GM19463 (cell line): Measurements from ENCODE around the gene TKFC.

Experiments
- ATAC-seq: cut with Tn5 transposase; IDR thresholded peaks from one replicate; pipeline ENCODE4 v1.9.1; 2021; ENCODE audit warnings: mild to moderate bottlenecking, moderate library complexity; ENCODE audit not compliant: unreplicated experiment

The TKFC gene

DNA sequence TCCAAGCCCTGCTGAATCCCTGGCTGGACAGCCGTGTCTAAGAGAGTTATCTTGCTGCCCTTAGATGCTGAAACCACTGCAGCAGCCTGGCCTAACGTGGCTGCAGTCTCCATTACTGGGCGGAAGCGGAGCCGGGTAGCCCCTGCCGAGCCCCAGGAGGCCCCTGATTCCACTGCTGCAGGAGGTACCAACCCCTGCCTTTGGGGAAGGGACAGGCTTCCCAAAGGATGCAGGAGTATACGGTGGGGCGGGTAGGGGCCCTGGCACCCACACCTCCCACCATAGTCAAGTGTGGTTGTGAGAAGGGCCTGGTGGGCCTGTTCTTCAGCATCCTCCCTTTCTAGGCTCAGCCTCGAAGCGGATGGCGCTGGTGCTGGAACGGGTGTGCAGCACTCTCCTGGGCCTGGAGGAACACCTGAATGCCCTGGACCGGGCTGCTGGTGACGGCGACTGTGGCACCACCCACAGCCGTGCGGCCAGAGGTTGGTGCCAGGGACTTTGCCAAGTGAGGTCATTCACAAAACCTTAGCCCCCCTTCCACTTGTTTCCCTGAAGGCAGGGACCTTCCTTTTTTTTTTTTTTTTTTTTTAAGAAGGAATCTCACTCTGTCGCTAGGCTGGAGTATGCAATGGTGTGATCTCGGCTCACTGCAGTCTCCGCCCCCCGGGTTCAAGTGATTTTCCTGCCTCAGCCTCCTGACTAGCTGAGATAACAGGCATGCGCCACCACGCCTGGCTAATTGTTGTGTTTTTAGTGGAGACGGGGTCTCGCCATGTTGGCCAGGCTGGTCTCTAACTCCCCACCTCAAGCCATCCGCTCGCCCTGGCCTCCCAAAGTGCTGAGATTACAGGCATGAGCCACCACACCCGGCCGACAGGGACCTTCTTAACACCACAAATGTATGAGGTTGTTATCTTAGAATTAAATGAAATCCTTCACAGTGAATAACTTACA lies 11.0 kb downstream of the TKFC start:
- ATAC-seq: no peak

DNA sequence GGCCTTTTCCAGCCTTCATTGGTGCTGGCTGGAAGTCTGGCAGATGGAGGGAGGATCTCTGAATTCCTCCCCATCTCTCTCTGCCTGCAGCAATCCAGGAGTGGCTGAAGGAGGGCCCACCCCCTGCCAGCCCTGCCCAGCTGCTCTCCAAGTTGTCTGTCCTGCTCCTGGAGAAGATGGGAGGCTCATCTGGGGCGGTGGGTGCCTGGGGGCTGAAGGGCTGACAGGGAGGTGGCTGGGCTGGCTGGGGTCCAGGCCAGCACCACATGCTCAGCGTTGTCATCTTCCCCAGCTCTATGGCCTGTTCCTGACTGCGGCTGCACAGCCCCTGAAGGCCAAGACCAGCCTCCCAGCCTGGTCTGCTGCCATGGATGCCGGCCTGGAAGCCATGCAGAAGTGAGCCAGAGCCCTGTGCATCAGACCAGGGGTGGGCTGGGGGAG lies 12.2 kb downstream of the TKFC start:
- no peak for ATAC-seq

DNA sequence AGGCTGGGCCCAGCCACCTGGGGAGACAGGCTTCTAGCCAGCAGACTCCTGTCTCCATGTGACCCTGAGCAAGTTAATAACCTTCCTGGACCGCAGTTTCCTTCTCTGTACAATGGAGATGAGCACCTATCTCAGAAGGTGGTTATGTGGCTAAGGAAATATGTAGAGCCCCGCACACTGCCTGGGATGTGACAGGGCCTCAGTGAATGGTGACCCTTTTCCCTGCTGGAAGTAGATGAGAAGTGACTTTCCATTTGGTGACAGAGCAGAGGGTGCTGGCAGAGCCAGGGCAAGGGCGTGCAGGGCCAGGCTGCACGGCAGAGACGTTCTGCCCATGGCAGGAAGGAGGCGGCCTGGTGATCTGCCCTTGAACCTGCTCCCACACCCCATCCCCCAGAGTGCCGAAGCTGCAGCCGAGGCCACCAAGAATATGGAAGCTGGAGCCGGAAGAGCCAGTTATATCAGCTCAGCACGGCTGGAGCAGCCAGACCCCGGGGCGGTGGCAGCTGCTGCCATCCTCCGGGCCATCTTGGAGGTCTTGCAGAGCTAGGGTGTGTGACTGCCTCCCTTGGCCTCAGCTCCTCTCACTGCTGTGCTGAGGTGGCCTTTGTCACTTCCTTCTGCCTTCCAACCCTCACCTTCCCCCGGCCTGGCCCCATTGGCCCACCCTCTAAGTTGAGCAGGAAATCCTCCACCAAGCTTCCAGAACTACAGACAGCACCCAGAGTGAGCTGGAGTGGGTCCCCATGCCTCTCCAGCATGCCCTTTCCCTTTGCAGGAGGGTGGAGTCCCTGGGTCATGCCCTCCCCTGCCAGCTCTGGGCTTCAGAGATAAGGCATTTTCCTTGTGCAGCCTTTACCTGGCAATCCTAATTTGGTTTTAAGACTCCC lies 13.2 kb downstream of the TKFC start:
- ATAC-seq: no peak

DNA sequence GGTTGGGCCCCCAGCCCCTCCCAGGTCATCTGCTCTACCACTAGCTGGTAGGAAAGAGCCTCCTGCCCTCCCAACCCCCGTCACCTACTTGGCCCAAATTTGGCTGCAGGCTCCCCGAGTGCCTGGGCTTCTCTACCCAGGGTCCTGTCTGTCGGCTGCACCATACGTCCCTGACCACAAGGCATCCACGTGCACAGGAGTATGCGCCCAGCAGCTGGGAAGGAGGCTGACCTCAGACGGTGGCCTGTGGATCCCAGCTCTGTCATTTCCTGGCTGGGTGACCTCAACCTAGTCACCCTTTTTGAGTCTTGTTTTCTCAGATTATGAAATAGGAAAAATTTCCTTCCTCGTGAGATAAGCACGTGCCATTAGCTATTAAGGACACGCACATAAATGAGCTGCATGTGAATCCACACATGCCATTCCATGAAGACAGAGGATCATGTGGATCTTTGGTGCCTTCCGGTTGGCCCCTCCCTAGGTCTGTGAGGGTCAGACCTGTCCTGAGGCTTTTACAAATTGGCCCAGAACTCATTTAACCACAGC lies 15.0 kb downstream of the TKFC start:
- no peak for ATAC-seq

DNA sequence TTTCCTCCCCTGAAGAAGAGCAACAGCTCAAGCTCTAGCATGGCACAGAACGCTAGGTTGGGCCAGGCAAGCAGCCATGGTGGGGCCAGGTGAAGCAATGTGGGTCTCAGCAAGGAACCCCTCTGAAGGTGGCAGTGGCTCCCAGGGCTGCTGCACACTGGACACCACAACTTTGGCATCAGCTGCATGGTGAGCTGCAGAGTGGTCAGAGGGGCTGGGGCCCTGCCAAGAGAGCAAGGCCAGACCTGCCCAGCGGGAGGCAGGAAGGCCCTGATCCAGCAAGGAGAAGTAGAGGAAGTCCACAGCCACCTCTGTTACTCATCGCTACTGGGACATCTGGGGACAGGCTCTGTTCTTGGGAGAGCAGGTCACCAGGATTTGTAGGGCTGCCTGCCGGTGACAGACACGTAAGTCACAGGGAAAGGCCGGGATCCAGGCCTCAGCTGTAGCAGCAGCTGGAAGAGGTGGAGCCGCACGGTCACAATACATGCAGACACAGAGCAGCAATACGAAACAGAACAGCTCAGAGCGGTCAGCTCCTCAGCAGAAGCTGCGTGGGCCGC lies 16.2 kb downstream of the TKFC start:
- no peak for ATAC-seq

DNA sequence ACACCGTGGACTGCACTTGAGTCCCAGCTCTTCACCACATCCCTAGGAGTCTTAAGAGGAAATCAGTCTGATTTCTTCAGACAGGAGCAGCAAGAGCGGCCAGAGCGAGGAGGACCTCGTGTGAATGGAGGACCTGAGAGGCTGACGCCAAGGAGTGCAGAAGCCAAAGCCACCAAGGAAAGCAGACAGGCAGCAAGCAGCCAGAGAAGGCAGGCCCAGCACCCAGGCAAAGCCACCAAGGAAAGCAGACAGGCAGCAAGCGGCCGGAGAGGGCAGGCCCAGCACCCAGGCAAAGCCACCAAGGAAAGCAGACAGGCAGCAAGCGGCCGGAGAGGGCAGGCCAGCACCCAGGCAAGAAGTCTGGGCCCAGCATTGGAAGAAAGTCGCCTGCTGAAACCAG lies 16.9 kb downstream of the TKFC start:
- ATAC-seq: no peak

DNA sequence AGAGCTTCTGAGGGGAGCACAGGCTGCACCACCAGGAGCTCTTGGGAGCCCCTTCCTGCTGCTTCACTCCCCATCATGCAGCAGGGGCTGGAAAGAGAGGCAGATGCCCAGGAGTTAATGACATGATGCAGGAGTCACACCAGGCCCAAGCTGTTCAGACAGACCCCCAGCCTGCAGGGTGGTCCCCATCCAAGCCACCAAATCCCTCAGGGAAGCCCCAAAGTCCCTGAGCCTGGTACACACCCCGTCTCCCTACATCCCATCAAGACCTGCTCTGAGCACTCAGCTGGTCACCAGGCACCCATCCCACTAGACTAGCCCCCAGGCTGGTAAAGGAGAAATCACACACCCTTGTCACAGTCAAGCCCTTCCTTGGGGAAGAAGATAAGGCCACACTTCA lies 17.3 kb downstream of the TKFC start:
- ATAC-seq: no peak

DNA sequence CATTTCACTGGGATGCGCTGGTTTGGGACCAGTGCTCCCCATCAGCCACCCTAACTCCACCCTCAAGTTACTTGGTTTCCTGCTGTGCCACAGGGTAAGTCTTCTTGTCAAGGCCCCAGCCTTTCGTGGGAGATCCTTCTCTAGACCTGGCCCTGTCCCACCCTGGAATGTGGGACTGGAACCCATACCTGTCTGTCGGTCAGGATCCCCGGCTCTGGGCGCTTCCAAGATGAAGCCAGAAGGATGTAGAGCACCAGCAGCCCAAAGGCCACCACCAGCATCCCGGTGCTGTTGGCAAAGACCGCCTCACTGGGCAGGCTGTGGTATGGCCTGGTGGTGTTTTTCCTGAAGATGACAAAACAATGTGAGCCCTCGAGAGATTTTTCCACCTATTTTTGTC lies 17.8 kb downstream of the TKFC start:
- no peak for ATAC-seq

DNA sequence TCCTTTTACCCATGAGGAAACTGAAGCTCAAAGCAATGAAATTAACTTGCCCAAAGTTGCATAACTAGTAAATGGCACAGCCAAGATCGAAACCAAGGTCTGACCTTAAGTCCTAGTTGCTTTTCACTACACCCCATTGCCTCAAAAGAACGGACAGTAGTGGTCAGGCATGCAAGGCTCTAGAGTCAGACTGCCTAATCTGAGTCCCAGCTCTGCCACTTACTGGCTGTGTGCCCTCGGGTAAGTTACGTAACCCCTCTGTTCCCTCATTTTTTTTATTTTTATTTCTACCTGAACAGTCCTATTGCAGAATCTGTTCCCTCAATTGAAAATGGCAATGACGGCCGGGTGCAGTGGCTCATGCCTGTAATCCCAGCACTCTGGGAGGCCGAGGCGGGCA lies 19.0 kb downstream of the TKFC start:
- no peak for ATAC-seq

DNA sequence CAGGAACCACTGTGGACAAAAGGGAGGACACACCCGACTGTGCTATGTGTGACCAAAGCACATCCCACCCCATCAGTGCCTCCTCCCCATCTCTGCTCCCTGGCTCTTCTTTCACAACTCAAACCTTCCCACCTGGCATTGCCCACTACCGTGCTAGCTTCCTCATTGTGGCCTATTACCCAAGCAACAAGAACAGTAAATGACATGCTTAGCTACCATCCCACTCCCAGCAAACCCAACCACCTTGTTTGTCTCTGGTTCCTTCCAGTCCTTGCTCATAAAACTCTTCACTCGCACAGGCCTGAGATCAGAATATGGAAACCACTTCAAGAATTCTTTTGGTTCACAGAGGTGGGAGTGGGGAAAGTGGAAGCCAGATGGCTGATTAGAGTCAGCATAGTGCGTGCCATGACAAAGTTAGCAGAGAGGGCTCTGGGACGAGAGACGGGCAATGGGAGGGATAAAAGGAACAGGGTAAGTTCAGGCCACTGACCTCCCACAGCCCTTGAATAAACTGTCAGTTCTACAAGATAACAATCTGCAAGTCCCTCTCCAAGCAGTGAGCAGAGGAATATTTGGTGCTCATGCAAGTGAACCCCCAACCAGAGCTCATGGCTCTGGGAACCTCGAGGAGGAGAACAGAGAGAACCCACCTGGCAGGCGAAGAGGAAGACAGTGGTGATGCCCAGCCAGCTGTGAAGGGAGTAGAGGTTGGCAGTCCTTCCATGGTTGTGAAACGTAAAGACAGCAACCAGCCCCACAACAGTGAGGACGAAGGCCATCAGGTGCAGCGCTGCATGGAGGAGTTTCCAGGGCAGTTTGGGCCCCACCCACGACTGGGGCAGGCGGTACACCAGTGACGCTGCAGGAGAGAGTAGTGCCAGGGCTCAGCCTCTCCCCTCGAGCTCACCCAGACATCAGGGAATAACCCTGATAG lies 20.4 kb downstream of the TKFC start:
- ATAC-seq: no peak

DNA sequence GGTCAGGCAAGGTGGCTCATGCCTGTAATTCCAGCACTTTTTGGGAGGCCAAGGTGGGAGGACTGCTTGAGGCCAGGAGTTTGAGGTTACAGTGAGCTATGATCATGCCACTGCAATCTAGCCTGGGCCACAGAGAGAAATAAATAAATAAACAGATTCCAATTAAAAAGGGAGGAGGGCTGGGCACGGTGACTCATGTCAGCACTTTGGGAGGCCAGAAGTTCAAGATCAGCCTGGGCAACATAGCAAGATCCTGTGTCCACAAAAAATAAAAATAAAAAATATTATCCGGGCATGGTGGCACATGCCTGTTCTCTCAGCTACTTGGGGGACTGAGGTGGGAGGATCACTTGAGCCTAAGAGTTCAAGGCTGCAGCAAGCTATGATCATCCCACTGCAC lies 21.2 kb downstream of the TKFC start:
- no peak for ATAC-seq

DNA sequence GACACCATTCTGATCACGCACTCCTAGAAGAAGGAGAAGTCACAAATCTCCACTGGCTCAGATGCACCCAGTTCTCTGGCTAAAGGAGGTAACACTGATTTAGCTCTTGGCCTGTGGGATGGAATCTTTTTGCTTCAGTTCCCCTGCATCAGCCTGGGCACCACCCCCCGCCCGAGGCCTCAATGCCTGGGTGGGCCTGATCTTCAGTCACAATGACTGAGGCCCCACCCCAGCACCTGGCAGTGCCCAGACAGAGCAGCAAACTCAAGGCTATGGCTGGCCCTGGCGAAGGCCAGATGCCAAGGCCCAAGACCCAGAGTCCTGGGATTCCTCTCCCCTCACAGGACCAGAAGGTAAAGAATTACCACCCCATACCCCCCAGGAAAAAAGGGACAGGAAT lies 23.7 kb downstream of the TKFC start:
- ATAC-seq: no peak

DNA sequence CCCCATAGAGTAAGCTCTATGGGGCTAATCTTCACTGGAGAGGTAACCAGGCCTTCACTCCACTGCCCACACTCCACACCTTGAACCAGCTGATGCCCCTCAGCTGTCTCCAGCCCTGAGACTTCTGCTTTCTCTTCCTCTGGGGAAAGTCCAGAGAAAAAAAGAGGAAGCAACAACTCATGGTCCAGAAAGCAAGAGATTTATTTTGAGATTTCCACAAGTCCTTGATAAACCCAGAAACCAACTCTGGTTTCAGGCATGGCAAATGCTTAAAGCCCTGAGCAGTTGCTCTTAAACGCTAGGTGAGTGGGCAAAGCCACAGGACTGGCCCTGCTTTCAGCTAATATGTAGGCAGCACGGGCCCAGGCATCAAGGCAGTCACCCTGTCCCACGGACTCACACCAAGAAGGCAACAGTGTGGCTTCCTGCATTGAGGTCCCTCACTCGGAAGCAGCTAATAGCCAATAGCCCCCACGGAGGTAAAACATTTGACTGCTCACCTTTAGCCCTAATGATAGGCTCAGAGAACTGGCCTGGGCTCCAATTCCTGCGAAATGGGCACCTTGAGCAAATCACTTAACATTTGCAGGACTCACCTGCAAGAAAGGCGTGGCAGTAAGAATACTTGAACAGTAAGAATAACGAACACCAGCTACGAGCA lies 24.3 kb downstream of the TKFC start:
- ATAC-seq: peak; percentile 44

DNA sequence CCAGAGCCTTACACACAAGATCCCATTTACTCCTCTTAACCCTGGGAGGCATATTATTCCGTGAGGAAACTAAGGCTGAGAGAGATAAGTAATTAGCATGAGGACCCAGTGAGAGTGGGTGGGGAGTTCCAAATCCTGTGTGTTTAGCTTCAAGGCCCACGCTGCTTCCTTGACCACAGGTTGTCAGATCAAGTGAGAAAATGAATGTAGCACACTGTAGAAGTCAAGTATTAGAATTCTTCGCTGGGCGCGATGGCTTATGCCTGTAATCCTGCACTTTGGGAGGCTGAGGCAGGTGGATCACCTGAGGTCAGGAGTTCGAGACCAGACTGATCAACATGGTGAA lies 24.8 kb downstream of the TKFC start:
- ATAC-seq: no peak

DNA sequence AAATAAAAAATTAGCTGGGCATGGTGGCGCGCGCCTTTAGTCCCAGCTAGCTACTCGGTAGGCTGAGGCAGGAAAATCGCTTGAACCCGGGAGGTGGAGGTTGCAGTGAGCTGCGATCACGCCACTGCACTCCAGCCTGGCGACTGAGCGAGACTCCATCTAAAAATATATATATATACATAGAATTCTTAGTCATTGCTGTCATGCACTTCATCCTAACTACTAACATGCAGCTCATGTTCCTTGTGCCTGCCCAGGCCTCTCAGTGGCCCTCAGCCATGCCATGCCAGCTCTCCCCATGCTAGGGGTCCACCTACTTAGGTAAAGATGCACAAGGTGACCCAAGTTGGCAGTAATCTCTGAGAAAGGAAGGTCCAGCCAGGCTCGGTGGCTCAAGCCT lies 25.5 kb downstream of the TKFC start:
- no peak for ATAC-seq

DNA sequence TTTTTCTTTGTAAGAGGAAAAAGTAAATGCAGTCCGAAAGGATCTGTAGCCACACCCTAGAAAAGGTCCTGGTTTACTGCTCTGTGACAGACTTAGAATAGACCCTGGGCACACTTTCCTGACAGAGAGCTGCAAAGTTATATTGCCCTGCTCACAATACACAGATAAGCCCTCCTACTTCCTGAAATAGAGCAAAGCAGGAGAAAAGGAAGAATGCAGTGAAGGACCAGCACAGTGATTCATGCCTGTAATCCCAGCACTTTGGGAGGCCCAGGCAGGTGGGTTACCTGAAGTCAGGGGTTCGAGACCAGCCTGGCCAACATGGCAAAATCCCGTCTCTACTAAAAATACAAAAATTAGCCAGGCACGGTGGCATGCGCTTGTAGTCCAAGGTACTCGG lies 26.5 kb downstream of the TKFC start:
- ATAC-seq: no peak

DNA sequence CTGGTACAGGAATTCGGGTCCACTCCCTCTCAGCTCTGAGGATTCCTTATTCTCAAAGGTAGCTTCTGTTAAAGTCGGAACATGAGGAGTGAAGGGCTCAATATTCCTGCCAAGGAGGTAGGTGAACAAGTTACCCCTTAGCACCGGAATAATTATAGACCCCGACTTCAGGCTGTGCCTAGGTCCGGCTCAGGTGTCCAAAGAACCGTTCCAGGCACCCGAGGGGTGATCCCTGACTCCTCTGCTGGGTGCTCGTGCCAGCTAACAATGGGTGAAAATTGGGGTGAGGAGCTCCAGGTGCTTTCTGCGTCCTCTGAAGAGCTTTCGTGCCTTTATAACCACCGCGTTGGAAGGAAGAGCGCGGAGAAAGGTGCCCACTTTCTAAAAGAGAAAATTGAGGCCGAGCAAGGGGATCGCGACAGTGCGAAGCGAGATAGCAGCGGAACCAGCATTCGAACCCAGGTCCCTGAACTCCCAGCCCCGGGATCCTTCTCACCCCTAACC lies 28.3 kb downstream of the TKFC start:
- no peak for ATAC-seq

DNA sequence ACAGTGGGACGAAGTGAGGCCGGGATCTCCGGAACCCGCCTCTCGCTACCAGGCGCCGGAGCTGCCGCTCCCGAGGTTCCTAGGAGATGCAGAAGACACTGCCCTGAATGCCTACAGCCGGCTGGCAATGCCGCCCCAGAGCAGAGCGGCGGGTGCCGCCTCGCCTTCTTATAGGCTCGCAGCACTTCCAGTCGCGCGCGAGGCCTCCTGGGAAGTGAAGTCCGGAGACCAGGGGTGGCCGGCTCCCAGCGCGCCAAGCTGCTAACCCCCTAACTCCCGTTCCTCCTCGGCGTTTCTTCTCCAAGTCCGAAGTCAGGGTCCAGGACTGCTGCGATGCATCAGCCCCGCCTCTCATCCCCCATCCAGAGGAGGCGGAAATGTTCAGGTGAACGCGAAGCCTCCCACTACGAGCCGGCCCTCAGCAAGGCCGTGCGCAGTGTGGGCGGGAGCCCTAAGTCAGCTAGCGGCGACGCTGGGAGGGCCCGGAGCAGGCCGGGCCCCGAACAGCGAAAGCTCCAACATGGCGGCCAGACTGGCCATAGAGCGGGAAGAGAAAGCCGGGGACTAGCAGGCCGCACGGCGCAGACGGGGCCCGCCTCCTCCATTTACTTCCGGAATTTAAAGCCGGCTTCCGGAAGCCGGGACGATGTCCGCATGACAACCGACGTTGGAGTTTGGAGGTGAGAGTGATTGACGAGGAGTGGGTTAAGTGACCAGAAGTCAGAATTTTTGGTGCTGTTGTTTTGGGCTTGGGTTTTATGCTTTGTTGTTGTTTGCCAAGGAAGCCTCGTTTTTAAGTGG lies 28.9 kb downstream of the TKFC start, which contains the start of the genes CYB561A3 and TMEM138:
Gene CYB561A3 (minus strand): TSS at position 142 of the 801 bp plus-strand sequence. CDS start 5,169 bp downstream, outside the sequence.
Gene TMEM138 (plus strand): TSS at position 634 of the 801 bp plus-strand sequence. CDS start 2,017 bp downstream, outside the sequence.
- ATAC-seq: peak; percentile 82
